ENCODE results near the gene IL27RA.

IL27RA gene
- long read RNA-seq, donor 1, partial matches to known transcripts, result 0 of 4 reads
- long read RNA-seq, donor 1, other reads (novel, unspliced or antisense), result 0 of 4 reads
- long read RNA-seq, donor 2, partial matches to known transcripts, result 0 of 1 reads
- long read RNA-seq, donor 2, other reads (novel, unspliced or antisense), result 0 of 1 reads
- long read RNA-seq, donor 3, transcript IL27RA-201 (14 exons, 2,962 nt), result major isoform, 5 of 5 reads
- long read RNA-seq, donor 3, partial matches to known transcripts, result 0 of 5 reads
- long read RNA-seq, donor 3, other reads (novel, unspliced or antisense), result 0 of 5 reads
- long read RNA-seq, donor 4, partial matches to known transcripts, result 8 of 10 reads
- long read RNA-seq, donor 4, other reads (novel, unspliced or antisense), result 0 of 10 reads
- long read RNA-seq, donor 5, partial matches to known transcripts, result 0 of 2 reads
- long read RNA-seq, donor 5, other reads (novel, unspliced or antisense), result 0 of 2 reads
- long read RNA-seq, donor 6, partial matches to known transcripts, result 16 of 17 reads
- long read RNA-seq, donor 6, other reads (novel, unspliced or antisense), result 0 of 17 reads
- long read RNA-seq, donor 7, result 0 reads
- long read RNA-seq, donor 8, partial matches to known transcripts, result 0 of 2 reads
- long read RNA-seq, donor 8, other reads (novel, unspliced or antisense), result 0 of 2 reads

DNA sequence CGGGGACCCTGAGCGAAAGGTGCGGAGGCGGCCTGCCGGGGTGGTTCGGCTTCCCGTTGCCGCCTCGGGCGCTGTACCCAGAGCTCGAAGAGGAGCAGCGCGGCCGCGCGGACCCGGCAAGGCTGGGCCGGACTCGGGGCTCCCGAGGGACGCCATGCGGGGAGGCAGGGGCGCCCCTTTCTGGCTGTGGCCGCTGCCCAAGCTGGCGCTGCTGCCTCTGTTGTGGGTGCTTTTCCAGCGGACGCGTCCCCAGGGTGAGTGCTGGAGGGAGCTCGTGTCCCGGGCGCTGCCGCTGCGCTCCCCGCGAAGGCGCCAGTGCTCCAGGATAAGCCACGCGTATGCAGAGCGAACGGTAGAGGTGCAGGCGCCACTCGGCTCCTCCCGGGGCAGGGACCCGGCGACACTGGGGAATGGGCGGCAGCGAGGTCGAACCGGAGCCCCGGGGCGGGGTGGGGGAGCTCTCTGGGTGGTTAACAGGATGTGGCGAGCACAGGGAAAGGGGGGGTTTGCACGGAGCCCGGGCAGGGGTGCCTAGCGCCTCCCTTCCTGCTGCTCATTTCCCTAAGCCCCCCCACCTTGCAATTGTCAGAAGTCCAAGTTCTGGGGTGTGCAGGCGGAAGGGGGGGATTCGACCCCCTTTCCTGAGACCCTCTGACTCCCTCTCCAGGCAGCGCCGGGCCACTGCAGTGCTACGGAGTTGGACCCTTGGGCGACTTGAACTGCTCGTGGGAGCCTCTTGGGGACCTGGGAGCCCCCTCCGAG, at the start of gene IL27RA:
Gene IL27RA (plus strand): TSS at position 44 of the 762 bp plus-strand sequence. CDS start 111 bp downstream, at position 155.
- peak; percentile 90 for DNase-seq

DNA sequence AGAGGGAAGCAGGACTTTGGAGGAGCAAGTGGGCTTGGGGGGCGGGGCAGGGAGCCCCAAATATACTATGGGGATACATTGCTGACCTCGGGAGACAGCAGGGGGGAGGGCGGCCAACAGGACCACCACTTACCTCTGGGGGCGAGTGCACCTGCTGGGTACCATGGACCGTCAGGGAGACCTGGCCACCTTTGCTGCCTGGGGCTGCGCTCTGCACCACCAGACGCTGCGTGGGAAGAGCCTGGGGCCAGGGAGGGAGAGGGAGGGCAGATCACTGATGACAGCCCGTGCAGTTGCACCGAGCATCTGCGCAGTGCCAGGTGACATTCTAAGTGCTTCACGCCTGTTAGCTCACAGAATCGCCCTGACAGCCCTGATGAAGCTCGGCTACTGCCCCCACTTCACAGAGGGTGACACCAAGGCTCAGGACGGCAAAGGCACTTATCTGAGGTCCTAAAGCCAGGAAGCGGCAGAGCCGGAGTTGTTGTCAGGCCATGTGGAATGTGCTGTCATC, 49.5 kb upstream of the IL27RA start:
- no peak for DNase-seq

DNA sequence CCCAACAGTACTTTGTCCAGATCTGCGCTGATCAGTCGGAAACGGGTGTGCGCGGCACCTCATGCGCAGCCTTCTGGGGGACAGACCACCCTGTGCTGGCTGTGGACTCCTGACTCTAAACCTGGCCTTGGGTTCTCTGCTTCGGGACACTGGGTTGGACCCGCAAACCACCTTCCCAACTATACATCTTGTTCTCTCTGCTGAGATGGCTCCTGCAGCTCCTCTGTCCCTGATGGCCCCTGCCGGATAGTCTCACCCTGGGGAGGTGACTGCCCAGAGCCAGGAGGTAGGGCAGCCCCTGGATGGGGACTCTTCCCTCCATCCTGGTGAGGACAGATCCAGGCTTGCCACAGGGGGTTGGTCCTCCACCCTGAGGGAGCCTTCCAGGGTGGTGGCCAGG, 48.8 kb upstream of the IL27RA start:
- DNase-seq, result no peak

DNA sequence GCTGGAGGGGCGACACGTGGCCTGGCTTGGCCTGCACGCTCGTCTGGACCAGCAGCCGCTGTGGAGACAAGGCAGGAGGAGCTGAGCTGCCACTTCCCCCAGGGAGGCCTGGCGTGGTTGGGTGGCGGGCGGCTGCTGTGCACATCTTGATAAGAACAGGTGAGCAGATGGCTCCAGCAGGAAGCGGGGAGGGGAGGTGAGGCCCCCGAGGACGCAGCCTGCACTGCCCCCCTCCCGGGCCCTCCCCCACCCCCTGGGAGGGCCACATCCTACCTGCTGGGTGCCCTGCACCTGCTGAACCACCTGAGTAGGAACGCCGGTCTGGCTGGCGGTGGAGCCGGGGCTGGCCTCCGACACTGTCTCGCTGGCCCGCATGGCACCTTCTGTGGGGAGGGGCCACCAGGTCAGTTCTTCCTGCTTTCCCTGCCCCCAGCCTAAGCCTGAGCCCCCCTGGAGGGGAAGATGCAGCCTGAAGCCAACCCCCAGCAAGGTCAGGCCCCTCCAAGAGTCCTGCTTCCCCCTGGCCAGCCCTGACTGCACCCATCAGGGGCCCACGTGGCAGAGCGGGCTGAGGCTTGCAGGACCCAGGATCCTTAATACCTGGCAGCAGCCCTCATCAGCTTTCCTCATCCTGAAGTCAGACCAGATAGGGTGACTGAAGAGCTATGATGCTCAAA, 48.2 kb upstream of the IL27RA start:
- no peak for DNase-seq

DNA sequence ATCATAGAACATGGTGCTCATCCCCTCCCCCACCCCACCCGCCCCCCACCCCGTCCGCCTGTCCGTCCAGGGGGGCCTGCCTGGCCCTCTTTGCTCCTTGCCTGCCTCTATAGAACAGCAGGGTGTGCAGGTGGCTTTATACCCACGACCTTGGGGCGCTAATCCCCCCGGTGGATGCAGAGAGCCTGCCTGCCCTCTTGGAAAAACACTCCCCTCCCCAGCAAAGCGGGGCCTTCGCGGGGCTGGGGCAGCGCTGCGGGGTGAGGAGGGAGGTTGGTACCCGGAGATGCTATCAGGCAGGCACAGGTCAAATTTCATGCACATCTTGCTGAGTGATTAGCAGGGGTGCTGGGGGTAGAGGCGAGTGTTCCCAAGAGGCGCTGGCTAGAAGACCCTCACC, 47.4 kb upstream of the IL27RA start:
- DNase-seq, result no peak

DNA sequence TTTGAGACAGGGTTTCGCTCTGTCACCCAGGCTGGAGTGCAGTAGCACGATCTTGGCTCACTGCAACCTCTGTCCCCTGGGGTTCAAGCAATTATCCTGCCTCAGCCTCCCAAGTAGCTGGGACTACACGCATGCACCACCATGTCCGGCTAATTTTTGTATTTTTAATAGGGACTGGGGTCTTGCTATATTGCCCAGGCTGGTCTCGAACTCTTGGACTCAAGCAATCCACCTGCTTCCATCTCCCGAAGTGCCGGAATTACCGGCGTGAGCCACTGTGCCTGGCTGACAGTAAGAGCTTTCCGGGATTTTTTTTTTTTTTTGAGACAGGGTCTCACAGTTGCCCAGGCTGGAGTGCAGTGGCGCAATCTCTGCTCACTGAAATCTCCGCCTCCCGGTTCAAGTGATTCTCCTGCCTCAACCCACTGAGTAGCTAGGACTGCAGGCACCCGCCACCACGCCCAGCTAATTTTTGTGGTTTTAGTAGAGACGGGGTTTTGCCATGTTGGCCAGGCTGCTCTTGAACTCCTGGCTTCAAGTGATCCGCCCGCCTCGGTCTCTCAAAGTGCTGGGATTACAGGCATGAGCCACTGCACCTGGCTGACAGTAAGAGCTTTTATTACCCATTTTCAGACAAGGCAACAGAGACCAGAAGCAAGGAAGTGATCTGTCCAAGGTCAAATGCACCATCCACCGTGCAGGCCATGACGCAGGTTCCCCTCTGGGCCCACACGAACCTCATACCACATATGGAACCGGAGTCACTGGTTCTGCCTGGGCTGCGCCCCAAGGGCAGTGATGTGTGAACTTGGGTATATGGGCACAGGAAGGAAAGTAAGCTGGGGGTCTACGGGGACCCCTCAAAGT, 46.5 kb upstream of the IL27RA start:
- DNase-seq, result no peak

DNA sequence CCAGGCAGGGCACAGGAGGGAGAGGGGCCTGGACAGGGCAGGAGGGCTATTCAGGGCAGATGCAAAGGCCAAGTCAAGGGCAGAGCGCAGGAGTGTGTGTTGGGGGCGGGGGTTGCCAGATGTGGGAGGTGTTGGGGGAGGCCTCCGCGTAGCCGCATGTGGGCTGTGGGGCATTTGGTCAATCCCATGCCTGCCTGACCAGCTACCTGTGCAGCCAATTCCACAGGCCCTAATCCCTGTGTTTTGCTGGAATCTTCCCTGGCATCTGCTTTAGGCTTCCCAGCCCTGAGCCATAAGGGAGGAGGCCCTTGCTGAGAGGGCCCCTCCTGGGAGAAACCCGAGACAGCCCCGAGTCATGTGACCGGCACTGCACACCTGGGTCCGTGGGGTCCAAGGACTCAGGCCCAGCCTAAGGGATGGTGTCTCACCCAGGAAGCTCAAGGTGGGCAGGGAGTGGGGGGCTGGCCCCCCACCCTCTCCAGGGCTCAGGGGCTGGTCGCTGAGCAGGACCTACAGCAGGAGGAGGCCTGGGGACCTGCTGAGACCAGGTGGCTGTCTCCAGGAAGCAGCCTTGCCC, 45.7 kb upstream of the IL27RA start:
- no peak for DNase-seq

DNA sequence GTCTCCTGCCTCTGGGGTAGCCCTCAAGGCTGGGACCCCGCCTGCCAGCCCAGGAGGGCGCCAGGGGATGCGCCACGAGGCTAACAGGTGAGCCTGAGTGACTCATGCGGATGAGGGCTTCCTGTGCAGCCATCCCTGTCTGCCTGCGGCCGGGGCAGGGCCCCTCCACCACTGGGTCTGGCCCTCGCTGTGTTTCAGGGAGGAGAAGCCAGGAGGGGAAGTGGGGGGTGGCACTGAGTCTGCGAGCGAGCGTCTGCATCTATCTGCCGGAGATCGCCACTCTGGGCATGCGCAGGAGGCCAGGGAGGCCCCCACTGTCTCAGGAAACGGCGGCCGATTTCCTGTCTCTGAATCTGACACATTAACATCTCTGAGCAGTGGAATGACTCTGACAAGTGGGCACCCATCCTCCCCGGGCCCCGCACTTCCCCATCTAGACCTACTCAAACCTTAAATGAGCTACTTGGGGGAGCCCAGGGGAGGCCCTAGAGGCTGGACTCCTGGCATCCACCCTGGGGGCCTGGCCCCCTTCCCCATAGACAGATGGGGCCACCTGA, 45.1 kb upstream of the IL27RA start:
- DNase-seq, result peak; percentile 65

DNA sequence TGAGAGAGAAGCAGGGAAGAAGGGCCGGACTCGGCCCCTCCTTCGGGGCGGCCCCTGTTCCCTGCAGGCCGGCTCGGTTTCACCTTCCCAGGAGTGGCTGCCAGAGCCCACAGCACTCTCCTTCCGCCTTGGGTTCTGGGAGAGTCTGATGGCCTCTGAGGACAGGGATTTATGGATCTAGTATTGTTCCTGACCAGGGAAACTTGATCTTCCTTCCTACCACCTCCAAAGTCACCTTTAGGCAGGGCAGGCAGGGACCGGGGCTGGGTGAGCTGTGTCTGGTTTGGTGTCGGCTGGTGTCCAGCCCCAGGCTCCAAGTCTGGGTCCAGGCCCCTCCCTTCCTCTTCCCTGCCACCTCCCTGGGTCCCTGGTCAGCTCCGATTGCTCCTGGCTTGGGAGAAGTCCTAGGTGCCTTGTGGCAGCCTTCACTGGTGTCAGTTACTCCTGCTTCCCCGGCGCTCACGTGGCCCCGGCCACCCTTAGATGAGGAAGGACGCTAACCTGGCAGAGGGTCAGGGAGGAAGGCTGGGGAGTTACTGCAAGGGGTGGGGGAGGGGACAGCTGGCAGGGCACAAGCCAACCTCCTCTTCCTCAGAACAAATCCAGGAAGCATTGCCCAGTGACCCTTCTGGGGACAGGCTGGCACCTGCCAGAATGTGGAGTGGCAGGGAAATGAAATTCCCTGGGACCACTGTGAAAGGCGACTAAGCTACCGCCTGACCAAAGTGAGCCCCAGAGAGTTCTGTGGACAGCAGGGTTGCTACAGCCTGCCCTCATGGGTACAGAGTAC, 44.3 kb upstream of the IL27RA start:
- peak; percentile 56 for DNase-seq

DNA sequence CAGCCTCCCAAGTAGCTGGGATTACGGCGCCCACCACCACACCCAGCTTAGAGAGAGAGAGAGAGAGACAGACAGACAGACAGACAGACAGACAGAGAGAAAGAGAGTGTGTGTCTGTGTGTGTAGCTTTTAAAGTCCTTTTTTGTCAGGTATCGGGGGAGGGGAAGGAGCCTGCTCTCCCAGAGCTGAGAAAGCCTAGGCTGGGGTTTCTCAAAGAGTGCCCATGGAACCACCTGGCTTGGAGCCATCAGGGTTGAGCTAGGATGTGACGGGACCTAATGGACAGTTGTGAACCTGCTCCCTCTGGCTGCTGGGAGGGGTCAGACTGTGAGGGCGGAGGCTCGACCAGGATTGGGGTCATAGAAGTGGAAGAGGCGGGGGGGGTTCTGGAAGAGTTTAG, 42.1 kb upstream of the IL27RA start:
- no peak for DNase-seq

DNA sequence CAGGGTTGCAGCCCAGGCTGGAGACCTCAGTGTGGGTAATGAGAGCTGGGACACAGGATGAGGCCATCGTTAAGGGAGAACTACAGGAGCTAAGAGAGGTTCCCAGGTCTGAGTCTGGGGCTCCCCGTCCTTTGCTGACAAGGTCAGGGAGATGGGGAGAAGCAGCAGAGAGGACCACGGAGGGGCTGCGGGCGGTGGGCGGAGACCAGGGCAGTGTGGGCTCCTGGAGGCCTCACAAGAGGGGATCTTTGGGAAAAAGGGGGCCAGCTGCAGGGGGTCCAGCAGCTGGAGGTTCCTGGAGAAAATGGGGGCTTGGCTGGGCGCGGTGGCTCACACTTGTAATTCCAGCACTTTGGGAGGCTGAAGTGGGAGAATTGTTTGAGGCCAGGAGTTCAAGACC, 41.5 kb upstream of the IL27RA start:
- DNase-seq, result no peak

DNA sequence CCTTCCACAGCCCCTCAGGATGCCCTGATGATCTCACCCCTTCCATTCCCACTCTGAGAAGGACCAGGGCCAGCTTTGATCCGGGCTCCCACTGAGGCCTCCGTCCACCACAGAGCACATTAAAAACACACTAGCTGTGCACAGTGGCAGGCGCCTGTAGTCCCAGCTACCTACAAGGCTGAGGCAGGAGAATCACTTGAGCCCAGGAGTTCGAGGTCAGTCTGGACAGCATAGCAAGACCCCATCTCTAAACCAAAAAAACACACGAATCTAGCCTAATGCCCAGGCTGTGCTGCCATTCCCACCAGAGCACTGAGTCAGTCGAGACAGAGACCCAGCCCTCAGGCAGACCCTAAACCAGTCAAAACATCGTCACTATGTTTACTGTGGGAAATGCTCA, 39.5 kb upstream of the IL27RA start:
- DNase-seq, result no peak

DNA sequence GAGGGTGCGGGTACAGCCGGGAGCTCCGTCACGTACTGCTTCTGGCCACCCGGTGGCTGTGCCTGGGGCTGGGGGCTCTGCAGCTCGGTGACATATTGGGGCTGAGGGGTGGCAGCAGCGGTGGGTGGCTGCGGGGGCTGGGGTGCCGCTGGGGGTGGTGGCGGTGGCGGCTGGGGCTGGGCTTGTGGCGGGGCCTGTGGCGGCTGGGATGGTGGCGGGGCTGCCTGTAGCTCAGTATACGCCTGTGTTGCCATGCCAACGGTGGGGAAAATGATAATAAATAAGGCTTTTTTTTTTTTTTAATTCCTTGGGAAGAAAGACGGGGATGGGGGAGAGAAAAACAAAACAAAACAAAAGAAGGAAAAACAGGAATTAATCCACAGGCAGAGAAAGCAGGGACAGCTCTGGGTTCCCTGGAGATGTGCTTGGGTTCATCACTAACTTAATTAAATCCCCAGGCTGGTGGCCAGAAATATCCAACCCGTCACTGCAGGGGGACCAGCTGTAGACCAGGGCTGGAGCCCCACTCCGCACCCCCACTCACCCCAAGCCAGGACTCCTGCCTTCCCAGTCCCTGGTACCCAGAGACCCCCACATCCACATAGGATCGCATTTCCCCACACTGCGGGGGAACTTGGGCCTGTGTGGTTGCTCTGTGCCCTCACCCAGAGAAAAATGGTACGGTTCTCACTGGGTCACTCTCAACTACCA, 37.8 kb upstream of the IL27RA start:
- no peak for DNase-seq

DNA sequence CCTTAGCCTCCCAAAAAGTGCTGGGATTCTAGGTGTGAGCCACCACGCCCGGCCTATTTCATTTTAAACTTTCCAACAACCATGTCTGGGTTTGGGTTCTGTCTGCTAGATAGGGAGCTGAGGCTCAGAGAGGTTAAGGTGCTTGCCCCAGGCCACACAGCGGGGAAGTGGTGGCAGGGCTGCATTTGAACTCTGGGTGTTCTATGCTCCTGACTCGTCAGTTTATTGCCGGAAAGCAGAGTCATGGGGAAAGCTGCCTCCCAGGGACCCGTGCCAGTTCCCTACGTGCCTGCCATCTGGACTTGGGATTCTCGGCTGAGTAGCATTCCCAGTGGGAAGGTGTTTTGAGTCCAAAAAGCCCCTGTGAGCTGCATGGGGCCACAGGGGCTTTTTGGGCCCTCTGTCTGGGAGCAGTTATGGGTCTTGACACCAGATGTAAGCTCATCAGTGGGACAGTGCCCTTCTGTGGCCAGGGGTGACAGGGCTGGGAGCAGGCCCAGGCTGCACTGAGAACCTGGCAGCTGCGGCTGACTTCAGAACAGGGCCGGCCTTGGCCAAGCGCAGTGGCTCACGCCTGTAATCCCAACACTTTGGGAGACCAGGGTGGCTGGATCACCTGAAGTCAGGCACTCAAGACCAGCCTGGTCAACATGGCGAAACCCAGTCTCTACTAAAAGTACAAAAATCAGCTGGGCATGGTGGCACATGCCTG, 36.4 kb upstream of the IL27RA start:
- no peak for DNase-seq

DNA sequence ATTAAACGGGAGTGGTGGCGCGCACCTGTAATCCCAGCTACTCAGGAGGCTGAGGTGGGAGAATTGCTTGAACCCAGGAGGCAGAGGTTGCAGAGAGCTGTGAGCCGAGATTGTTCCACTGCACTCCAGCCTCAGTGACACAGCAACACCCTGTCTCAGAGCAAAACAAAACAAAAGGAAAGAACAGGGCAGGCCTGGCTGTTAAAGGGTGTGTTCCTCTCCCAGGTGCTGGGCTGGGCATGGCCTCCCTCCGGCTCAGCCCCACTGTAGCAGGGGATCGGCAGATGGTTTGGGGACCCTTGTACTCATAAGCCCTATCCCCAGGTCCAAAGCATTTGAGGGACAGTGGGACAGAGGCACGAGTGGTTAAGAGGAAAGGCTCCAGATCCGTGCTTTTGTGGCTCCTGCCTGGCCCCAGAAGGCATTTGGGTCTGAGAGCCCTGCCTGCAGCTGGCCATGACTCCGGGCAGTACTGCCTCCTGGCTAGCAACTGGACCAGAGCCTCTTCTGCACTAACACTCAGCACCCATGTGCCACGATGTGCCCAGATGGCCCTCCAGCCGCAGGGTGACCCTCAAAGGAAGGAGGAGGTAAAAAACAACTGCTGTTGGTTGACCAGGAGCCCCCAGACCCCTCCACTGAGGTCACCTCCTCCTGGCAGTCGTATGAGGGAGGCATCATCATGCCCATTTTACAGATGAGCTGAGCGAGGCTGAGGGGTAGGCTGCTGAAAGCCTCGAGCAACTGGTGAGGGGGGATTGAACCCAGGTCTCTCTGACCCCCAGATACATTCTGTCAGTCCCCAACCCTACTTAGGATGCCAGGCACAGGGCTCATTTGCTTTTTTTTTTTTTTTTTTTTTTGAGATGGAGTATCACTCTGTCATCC, 35.4 kb upstream of the IL27RA start:
- DNase-seq, result no peak

DNA sequence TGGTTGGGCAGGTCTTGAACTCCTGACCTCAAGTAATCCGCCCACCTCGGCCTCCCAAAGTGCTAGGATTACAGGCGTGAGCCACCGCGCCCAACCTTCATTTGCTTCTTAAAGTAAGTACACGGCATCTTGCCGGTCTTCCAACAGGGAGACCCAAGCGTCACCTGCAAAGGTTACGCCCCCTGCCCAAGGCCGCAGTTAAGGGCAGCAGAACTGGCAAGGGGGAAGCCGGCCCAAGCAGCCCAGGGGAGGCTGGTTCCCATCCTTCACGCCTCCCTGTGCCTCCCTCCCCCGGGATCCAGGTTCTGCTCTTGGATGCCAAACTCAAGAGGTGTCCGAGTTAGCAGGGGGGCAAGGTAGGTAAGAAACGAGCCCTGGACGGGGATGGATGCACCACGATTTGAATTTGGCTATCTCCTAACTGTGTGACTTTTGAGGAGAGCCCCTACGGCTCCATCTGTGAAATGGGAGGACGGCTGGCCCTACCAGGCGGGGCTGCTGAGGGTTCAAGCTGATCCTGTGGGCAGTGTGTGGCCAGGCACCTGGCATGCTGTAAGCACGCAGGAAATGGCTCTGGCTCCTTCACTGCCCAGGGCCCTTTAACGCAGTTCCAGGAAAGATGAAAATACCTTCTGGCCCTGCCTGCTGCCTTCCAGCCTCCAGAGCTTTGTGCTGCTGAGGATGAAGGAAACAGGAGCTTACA, 34.5 kb upstream of the IL27RA start:
- DNase-seq, result no peak

DNA sequence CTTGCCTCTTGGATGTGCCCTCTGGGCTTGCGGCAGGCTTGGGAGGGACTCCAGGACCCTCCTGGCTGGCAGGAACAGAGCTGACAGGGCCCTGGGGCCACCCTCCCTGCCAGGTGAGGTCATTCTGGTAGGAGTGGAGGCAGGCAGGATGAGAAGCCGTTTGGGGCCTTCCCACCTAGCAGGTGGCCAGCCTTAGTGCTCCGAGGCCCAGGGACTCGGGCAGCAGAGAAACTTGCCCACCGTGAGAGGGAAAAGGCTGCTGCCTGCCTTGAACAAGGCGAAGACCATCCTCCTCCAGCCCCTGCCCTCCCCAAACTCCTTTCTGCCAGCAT, 34.0 kb upstream of the IL27RA start:
- no peak for DNase-seq

Measured in right kidney (tissue), 9 donors.